ENCODE results near the gene PRKCG.

DNA sequence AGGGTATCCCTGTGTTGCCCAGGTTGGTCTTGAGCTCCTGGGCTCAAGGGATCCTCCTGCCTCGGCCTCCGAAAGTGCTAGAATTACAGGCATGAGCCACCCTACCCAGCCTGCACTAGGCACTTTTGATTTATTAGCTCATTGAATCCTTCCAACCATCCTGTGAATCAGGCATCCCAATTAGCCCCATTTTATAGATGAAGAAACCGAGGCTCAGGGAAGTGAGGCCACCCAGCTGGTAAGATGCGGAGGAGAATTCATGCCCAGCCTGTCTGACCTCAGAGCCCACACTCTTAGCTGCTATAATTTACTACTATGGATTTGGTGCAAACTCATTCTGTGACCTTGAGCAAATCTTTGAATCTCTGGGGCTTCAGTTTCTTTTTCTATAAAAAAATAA, 62.9 kb downstream of the PRKCG start:
- TF ChIP-seq, protein P1, sequence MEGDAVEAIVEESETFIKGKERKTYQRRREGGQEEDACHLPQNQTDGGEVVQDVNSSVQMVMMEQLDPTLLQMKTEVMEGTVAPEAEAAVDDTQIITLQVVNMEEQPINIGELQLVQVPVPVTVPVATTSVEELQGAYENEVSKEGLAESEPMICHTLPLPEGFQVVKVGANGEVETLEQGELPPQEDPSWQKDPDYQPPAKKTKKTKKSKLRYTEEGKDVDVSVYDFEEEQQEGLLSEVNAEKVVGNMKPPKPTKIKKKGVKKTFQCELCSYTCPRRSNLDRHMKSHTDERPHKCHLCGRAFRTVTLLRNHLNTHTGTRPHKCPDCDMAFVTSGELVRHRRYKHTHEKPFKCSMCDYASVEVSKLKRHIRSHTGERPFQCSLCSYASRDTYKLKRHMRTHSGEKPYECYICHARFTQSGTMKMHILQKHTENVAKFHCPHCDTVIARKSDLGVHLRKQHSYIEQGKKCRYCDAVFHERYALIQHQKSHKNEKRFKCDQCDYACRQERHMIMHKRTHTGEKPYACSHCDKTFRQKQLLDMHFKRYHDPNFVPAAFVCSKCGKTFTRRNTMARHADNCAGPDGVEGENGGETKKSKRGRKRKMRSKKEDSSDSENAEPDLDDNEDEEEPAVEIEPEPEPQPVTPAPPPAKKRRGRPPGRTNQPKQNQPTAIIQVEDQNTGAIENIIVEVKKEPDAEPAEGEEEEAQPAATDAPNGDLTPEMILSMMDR (IDR thresholded peaks at IDR 0.05 in 4 of 5, conservative IDR thresholded peaks at IDR 0.05 in 1 of 5) = no peak
- TF ChIP-seq POLR2A (IDR thresholded peaks at IDR 0.05) = no peak
